ENCODE data around the gene MZT2A.
"Not testable (repeated sequence)": the region's sequence is repeated elsewhere in the genome, so short reads cannot be mapped to it uniquely, and the experiment has no call there.

Gene MZT2A

DNA sequence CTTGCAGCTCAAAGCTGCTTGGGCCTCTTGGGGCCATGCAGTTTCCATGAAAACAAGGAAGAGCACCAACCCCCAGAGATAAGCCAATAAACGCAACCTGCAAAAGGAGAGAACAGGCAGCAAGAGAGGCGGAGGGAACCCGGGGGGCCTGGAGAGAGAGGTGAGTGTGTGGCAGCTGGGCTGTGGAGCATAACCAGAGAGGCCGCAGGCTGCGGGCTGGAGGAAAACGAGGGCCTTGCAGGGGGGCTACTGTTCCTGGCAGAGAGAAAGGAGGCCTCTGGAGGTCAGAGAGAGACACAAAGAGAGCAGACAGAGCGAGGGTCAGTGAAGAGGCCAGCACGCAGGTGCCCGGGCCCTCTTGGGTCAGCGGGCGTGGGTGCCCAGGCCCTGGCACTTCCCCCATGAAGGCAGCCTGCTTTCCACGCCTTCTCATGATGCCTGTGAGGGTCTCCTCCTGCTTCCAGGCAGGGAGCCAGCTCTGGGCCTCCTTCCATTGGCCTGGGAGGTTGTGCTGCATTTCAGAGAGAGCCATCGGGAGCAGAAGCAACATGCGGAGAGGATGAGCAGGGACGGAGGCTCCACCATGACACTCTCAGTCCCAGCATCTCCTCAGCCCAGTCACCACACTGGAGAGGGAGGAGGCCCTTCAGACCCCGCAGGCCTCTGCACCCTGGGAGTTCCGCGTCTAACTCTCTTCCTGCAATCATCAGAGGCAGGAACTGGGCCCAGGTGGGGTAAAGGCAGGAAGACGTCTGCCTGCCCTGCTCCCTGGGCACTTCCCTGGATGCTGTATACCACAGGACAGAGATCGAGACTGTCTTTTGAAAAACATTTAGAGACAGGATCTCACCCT is 1.4 kb downstream of the MZT2A start:
- not testable (repeated sequence) for DNase-seq

DNA sequence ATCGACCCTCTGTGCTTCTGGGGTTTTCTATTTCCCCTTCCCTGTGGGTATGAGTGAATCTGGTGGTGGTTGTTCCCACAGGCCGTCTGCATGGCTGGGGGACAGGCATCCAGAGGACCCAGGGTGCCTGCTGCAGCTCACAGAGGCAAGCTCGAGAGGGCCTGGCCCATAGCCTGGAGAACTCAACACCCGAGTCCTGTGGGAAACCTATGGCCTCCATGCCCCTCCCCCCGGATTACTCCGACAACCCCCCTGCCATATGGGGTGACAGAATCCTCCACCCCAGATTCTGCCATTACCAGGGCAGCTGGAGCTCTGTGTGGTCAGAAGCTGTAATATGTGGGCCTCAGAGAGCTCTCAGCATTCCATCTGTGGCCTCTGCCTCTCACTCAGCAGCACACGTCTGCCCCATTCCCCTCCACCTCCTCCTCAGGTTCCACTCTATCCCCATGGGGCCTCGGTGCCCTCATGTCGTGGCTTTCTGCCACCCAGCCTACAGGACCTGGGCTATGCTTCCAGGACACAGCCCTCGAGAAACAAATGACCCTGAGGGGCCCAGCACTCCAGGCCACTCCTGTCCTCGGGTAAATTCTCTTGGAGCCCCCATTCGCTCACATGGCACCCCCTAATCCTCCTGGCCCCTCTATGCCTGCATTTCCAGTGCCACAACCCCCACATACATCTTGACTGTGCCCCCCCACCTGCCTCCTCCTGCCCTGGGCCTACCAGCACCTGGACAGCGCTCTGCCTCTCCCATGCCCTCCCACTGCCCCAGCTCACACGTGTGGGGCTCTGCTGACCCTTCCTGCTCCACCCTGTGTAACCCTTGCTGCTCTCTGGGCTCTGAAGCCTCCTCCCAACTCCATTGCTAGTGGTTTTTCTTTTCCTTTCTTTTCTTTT is 3.6 kb downstream of the MZT2A start:
- DNase-seq, result no peak

DNA sequence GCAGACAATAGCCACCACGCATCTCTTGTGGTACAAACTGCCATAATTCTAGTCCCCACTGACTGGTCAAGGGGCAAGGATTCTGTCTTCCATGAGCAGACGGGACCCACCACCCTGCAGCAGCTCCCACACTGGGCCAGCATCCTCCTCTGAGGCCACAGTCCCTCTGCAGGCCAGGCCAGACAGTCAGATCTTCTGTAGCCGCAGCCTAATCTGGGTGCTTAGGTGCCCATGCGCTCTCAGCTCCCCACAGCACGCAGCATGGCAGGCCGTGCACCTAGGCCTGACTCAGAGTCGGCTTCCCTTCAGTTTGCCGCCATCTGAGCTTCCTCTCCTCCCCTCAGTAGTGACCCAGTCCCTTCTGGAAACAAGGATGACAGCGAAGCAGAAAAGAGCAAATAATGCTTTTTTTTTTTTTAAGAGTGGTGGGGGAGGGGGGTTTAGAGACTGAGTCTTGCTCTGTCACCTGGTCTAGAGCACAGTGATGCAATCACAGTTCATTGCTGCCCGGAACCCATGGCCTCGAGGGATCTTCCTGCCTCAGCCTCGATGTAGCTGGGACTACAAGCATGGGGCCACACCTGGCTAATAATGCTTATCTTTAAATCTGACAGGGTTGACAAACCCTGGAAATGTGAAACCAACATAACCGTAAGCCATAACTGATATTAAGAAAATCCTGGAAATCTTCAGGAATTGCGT is 5.8 kb downstream of the MZT2A start:
- not testable (repeated sequence) for DNase-seq

DNA sequence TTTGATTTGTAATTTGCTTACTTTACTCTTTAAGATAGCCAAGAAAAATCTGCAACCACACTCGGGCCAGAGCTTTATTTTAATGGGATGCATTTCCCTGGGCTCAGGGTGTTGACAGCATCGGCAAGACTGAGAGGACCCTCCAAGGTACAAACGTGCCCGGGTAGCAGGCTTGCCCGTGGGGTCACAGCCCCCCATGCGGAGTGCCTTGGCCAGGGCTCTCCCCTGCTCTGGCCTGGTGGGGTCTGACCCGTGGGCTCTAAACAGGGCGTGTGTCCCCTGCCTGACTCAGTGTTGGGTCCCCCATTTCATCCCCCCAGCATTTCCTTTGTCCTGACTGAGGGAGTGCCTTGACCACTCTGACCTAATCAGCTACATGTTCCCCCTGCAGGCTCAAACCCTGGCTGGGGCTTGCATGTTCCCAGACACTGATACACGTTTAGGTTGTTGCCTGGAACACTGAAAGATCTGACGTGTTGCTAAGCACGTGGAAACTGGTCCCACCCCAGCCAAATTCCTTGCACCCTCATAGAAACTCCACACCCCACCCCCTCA is 7.2 kb downstream of the MZT2A start:
- DNase-seq, result not testable (repeated sequence)

DNA sequence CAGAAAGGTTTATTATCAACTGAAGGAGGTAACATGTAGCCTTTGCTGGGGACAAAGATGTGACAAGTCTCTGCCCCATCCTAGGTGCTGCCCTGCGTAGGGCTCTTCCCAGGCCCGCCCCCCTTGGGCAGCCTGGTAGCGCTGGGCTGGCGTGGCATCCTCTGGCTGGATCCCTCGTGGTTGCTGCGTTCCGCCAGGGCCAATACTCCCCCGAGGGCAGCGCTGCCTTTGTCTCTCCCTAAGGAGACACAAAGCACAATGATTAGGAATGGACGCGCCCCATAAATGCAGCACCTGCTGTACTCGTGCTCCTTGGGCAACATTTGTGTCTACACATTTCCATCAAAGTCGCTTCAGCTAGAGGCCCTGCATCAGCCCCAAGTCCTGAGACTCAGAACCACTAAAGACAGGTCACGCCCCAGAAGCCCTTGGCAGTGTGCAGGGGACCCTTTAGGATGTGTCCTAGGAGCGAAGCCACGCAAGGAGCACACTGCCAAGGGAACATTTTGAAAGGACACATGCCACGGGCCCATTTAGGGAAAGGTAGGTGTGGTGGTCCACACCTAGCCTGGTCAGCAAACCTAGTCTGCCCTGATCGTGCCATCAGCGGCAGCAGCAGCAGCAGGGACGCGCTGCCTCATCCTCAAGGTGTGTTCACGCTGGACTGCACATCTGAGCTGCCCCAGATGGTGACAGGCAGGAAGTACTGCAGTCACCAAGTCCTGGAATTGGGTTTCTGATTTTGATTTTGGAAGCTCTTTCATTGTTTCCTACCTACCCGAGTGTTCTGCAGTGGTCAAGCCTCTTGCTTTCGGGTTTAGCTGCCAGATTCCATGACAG is 8.0 kb downstream of the MZT2A start:
- not testable (repeated sequence) for DNase-seq

DNA sequence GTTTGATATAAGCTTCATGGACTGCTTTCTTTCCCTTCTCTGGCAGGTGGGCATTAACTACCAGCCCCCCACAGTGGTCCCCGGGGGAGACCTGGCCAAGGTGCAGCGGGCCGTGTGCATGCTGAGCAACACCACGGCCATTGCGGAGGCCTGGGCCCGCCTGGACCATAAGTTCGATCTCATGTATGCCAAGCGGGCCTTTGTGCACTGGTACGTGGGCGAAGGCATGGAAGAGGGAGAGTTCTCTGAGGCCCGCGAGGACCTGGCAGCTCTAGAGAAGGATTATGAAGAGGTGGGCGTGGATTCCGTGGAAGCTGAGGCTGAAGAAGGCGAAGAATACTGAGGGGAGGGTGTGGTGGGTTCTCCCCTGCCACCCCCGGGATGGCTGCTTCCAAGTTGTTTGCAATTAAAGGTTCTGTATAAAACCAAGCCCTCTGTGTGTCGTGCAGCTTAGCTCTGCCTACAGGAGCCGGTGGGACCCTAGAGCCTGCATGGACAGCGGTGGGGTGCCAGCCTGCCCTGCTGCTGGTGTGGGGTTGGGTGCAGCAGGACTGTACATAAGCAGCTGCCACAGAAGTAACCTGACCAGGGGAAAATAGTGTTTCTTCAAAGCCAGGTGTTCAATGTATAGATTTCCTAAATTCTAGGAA is 9.6 kb downstream of the MZT2A start:
- not testable (repeated sequence) for DNase-seq

DNA sequence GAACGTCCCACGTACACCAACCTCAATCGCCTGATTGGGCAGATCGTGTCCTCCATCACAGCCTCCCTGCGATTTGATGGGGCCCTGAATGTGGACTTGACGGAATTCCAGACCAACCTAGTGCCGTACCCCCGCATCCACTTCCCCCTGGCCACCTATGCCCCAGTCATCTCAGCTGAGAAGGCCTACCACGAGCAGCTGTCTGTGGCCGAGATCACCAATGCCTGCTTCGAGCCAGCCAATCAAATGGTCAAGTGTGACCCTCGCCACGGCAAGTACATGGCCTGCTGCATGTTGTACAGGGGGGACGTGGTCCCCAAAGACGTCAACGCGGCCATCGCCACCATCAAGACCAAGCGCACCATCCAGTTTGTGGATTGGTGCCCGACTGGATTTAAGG is 11.8 kb downstream of the MZT2A start:
- not testable (repeated sequence) for DNase-seq

DNA sequence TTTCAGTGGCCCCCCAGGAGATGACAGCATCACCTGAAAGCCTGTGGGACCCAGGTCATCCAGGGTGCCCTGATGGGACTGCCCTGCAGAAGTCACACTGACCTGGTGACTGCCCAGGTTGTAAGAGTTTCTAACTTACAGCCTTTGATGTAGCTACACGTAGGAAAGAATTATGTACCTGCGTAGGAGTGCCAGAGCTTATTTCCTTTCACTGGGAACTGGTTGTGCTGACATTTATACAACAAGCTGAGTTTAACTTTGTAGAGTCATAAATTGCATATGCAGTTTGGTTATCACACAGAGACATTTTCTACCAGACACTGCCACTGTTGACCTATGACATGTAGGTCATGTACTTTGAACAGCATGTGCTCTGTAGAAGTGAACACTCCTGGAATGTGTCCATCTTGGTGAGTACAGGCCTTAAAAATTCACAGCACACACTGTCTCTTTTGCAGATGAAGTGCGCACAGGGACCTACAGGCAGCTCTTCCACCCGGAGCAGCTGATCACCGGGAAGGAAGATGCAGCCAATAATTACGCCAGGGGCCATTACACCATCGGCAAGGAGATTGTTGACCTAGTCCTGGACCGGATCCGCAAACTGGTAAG is 13.2 kb downstream of the MZT2A start:
- not testable (repeated sequence) for DNase-seq

DNA sequence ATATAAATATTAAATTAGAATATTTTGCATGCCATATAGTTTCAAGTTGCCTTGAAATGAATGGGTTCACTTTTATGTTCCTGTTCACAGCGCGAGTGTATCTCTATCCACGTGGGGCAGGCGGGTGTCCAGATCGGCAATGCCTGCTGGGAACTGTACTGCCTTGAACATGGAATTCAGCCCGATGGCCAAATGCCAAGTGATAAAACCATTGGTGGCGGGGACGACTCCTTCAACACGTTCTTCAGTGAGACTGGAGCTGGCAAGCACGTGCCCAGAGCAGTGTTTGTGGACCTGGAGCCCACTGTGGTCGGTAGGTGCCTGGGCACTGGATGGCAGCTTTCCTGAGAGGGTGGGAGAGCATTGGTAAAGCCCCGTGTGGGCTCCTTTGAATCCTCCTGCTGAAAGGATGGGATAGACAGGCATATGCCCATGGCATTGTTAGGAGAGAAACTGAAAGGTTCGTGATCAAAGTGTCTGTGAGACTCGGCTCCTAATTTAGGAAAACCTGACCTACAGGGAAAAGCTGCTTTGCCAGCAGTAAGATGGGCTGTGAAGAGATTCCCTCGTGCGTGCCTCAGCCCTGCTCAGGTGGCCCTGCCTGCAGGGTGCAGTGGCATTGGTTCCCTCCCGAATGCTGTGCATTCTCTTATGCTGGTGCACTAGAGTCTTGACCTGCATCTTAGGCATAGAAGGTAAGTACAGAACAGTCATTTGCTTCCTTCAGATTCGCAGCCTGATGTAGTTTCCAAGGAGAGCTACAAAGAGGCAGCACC is 13.9 kb downstream of the MZT2A start:
- not testable (repeated sequence) for DNase-seq

DNA sequence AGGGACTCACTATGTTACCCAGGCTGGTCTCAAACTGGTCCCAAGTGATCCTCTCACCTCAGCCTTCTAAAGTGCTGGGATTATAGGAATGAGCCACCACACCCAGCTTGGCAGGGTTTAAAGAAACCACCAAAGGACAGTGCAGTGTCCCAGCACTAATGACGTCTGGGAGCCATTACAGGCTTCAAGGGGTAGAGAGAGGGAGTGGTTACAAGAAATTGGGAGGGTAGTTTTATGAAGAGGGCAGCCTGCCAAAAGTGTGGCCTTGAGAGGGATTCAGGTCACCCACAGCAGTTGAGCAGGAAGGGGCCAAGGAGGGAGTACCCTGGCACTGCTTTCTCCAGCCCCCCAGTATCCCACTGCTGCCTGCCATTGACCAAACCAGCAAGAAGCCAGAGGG is 15.0 kb downstream of the MZT2A start:
- not testable (repeated sequence) for DNase-seq

DNA sequence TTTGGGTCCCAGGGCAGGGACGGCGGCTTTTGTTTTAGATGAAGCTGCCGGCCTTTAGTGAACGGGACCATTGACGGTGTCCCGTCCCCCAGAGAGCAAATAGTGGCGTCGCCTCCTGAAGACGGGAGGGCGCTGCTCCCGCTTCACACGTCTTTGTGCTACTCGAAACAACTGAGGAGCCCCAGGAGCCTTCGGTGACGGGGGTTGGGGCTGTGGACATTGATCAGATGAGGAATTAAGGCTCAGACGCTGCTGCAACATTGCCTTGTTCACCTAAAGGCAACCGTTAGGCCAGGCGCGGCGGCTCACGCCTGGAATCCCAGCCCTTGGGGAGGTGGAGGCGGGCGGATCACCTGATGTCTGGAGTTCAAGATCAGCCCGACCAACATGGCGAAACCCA is 15.8 kb downstream of the MZT2A start:
- not testable (repeated sequence) for DNase-seq

DNA sequence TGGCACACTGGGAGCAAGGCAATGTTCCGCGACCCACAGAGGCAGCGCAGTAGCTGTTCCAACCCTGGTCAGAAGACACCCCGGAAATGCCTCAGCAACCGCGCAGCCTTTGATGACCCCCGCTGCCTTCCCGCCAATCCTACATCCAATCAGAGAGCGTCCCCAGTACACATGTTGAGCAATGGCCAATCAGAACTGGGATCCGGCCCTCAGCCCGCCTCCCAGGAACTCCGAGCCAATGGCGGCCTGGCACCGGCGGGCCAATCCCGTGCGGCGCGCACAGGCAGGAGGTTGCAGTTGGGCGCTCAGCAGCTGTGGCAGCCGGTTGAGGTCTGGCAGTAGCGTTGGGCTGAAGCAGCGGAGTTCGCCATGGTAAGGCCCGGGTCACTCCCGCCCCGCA is 16.4 kb downstream of the MZT2A start, which contains the start of gene TUBA3D:
TUBA3D (plus strand) TSS at position 289 of the 400 bp plus-strand sequence; CDS start at position 370, 81 bp downstream.
- DNase-seq, result no peak

DNA sequence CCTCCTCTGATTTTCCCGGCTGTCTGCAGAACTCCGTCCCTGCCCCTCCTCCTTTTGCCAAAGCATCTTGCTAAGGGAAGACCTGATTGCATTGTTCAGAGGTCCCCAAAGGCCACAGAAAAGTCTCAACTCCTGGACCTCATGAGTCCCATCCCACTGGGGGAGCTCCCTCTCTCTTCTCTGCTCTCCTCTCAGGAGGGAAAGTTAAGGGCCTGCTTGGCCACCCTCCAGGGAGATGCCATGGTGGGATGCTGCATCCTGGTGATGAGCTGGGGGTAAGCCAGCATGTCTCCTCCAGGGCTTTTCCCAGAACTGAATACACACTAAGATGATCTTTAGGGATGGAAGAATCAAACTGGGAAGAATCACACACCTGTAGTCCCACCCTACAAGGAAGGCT is 18.9 kb downstream of the MZT2A start:
- not testable (repeated sequence) for DNase-seq

DNA sequence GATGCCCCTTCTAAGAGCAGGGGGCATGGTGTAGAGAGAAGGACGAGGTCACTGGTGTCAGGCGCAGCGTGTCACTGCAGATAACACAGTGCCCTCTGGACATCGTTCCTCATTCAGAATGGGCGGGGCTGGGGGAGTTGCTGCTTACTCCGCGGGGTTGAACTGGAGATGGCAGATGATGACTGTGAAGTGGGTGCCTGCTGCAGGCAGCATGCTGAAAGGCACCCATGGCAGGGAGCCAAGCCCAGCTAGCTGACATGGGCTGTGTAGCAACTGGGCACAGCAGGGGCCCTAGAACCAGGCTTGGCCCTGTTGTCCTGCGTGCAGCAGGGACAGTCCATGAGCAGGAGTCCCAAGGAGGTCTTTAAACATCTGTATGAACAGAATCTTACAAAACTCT is 20.6 kb downstream of the MZT2A start:
- DNase-seq, result not testable (repeated sequence)

DNA sequence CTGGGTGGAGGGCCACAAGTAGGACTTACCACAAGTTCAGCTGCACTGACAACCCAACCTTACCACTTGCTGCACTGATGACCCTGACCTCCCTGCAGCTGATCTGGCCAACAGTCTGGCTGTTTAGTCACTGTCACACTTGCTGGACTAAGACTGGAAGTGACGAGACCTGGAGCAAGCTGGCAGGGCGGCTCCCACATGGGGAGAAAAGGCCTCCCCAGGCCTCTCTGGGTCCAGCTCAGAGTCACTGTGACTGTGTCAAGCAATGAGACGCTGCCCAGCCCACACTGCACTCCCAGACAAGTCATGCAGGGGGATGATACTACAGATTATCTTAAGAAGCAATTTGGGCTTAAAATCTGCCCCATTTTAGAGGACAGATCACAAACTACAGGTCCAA is 21.3 kb downstream of the MZT2A start:
- DNase-seq, result not testable (repeated sequence)

DNA sequence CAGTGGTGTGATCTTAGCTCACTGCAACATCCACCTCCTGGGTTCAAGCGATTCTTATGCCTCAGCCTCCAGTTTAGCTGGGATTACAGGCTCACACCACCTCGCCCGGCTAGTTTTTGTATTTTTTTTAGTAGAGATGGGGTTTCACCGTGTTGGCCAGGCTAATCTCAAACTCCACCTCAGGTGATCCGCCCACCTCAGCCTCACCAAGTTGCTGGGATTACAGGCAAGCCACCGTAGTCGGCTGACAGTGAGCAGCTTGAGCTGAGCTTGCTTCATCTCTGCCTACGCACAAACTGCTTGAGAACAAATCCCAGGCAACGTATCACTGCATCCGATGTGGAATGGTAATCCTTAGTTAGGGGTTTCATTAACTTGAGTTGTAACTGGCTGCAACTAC is 24.5 kb downstream of the MZT2A start:
- DNase-seq, result not testable (repeated sequence)

DNA sequence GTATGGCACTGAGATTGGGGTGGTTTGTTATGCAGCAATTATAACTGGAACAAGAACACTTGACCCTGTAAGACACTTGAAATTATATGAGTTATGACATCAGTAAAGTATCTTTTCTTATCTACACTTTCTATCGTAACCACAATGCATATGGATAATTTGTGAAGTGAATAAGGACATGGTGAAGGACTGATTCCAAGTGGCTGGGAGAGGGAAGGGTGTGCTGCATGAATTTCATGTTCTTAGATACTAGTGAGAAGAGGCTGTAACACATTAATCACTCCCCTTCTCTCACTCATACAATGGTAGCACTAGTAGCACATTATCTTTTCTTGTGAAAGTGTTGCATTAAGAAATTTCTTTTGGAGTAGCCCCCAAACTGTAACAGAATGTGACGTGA is 37.3 kb downstream of the MZT2A start:
- not testable (repeated sequence) for DNase-seq

DNA sequence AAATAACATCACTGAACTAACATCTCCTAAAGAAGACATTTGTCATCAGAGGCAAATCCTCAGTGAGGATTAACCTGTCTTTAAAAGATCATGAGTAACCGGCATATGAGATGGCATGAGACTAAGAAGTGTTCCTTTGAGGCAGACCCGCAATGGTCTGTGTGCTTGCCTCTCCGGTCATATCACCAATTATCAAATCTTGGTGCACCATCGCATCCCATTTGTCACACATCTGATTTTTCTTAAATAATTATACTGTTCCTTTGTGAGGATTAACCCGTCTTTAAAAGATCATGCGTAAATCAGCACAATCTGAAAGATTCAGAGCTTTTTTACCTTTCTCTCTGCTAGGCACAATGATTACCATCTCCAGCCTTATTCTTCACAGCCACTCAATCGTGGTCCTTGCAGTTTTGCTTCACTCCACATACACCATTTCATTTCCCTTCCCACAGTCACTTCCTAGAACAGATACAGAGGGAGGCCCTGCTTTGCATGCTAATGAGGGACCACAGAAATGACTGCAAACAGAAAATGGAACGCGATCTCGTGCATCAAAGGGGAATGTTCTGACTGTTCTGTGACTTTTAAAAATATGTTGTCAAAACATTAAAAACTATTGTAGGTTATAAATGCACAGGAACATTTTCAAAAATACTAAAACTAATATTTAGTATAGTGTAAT is 40.8 kb downstream of the MZT2A start:
- DNase-seq, result not testable (repeated sequence)

DNA sequence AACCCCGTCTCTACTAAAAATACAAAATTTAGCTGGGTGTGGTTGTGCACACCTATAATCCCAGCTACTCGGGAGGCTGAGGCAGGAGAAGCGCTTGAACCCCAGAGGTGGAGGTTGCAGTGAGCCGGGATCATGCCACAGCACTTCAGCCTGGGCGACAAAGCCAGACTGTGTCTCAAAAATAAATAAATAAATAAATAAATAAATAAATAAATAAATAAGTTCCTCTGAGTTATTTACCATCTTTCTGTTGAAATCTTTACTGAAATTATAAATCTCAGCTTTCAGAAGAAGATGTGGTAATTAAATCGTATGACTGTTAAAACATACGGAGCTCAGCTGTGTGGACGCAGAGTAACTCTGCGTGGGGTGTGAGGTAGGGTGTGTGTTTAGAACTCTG is 44.2 kb downstream of the MZT2A start:
- not testable (repeated sequence) for DNase-seq

Data from NCI-H1092 treated with DMSO at 0.1 percent for 48 hours (cell line).